GM12873 (cell line): ENCODE results near the gene MAP3K8.

Source experiments
- CTCF ChIP-seq: IDR thresholded peaks from 2 replicates; pipeline ENCODE4 v1.5.1; 2012; ENCODE audit warnings: low read depth, mild to moderate bottlenecking, moderate library complexity, low read length, control low read depth; ENCODE audit not compliant: insufficient read depth; ENCODE audit errors: missing control alignments

Gene MAP3K8

GRCh38 chr10:30442019-30442606, 8.1 kb downstream of the MAP3K8 start:
- TF ChIP-seq CTCF, result no peak

- no peak for TF ChIP-seq CTCF
These were observed 9.1 kb downstream of the MAP3K8 start for GRCh38 chr10:30443049-30443448.

- TF ChIP-seq CTCF, result no peak
These were observed 11.7 kb downstream of the MAP3K8 start for GRCh38 chr10:30445711-30446110.

- no peak for TF ChIP-seq CTCF
These were observed 13.3 kb downstream of the MAP3K8 start for GRCh38 chr10:30447125-30447799.

- no peak for TF ChIP-seq CTCF
These were observed 14.1 kb downstream of the MAP3K8 start for GRCh38 chr10:30448092-30448491.

- TF ChIP-seq CTCF, result no peak
These were observed 20.0 kb downstream of the MAP3K8 start for GRCh38 chr10:30453764-30454527.
